AG10803 (cell line): ENCODE results near the gene SH2D3C.
A peak's percentile ranks its signal among the peaks of the same experiment; 100 is the strongest.

ENCODE experiments used
- DNase-seq: peaks from one replicate; pipeline ENCODE4 v3.0.0; 2010; ENCODE audit warnings: low read depth
- H3K4me3 ChIP-seq: 2 replicates; pipeline ENCODE4 v1.5.1; 2011; ENCODE audit warnings: mild to moderate bottlenecking, low read length, control low read depth
- TF ChIP-seq, protein P1 (sequence below): conservative IDR thresholded peaks from 2 replicates; pipeline ENCODE4 v1.5.1; 2011; ENCODE audit warnings: mild to moderate bottlenecking, low read length, control low read depth, inconsistent platforms

The SH2D3C gene

DNA sequence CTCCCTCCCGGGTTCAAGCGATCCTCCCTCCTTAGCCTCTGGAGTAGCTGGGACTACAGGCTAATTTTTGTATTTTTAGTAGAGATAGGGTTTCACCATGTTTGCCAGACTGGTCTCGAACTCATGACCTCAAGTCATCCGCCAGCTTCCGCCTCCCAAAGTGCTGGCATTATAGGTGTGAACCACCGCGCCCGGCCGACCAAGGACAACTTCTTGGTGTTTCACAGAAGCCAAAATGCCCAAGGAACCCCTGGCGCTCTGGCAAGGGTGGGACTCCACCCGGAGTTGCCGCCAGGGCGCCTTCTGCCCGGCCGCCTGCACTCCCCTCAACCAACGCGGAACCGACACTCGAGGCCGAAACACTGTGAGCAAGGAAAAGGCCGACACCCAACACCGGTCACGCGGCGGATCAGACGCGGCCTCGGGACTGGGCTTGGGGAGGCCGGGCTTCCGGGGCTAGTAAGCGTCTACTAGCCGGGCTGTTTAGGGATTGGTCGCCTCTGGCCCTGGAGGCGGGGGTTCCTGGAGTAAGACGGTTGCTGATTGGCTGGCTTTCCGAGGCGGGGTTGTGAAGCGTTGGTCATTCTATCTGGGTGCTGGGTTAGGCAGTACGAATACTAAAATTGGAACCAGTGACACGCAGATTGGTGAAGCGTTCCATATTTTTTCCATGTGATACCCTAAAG lies 79.3 kb downstream of the SH2D3C start:
- peak overlapping the region; percentile 50 for H3K4me3 ChIP-seq
- DNase-seq: peak; percentile 97
- TF ChIP-seq, protein P1, sequence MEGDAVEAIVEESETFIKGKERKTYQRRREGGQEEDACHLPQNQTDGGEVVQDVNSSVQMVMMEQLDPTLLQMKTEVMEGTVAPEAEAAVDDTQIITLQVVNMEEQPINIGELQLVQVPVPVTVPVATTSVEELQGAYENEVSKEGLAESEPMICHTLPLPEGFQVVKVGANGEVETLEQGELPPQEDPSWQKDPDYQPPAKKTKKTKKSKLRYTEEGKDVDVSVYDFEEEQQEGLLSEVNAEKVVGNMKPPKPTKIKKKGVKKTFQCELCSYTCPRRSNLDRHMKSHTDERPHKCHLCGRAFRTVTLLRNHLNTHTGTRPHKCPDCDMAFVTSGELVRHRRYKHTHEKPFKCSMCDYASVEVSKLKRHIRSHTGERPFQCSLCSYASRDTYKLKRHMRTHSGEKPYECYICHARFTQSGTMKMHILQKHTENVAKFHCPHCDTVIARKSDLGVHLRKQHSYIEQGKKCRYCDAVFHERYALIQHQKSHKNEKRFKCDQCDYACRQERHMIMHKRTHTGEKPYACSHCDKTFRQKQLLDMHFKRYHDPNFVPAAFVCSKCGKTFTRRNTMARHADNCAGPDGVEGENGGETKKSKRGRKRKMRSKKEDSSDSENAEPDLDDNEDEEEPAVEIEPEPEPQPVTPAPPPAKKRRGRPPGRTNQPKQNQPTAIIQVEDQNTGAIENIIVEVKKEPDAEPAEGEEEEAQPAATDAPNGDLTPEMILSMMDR: no peak

DNA sequence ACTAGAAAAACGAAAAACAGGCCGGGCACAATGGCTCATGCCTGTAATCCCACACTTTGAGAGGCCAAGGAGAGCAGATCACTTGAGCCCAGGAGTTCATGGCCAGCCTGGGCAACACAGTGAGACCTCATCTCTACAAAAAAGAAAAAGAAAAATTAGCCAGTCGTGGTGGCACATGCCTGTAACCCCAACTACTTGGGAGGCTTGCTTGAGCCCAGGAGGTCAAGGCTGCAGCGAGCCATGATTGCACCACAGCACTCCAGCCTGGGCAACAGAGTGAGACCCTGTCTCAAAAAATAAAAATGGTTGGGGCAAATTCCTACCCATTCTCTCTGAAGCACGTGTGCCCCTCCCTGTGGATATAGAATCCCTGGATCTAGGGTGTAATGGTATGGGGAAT lies 80.1 kb downstream of the SH2D3C start:
- H3K4me3 ChIP-seq: no peak overlapping the region
- DNase-seq: no peak
- TF ChIP-seq, protein P1: no peak

DNA sequence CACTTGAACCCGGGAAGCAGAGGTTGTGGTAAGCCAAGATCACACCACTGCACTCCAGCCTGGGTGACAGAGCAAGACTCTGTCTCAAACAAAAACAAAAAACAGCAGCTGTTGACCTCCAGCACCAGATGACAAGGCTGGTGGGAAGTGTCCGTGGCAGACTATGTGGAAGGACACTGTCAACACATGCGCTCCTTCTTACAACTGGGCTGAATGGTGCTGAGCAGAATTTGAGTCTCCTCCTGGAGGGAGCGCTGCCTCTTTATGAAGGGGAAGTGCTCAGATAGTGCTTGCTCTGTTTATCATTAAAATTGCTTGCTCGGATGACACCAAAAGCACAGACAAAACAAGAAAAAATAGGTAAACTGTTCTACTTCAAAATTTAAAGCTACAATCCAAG lies 80.9 kb downstream of the SH2D3C start:
- TF ChIP-seq, protein P1: no peak
- no peak for DNase-seq
- H3K4me3 ChIP-seq: no peak overlapping the region

DNA sequence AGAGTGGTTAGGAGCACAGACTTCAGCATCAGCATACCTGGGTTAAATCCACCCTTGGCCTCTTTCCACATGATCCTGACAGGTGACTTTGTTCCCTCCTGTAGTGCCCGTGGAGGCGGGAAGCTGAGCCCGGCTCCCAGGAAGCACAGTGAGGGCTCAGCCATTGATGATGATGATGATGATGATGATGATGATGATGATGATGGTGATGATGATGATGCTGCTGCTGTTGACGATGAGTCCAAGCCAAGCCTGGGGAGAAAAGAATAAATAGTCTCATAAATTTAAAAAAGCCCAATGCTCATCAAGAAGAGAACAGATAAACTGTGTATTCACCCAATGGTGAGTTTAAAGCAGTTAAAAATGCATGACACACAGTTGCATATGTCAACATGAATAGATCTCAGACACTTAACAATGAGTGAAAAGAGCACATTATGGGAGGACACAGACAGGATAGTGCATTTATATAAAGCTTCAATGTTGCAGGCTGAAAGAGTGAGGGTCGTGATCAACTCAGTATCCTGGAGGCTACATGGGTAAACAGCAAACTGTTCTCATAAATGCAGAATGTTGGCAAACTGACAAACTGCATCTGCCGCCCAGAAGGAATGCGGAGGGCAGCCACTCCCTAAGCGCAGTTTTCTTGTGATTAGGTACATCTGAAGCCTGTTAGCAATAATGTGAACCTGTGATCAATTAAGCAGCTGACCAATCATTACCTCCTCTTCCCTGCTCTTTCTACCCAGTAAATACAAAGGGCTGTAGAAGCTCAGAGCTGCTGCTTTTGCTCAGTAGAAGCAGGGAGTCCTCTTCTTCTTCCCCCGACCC lies 83.4 kb downstream of the SH2D3C start:
- H3K4me3 ChIP-seq: no peak overlapping the region
- DNase-seq: peak; percentile 80

DNA sequence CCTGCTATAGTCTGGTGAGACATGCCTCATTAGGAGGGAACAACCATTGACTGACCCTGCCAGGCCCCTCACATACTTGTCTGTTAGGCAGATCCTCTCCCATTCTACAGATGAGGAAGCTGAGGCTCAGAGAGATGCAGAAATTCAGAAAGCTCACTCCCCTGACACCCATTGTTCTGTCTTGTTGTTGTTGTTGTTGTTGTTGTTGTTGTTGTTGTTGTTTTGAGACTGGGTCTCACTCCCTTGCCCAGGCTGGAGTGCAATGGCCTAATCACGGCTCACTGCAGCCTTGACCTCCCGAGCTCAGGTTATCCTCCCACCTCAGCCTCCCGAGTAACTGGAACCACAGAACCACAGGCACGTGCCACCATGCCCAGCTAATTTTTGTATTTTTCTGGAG lies 84.8 kb downstream of the SH2D3C start:
- TF ChIP-seq, protein P1: no peak
- H3K4me3 ChIP-seq: no peak overlapping the region
- no peak for DNase-seq

More for the DNA sequence above, 83.4 kb downstream of the SH2D3C start:
- TF ChIP-seq, protein P1: no peak

DNA sequence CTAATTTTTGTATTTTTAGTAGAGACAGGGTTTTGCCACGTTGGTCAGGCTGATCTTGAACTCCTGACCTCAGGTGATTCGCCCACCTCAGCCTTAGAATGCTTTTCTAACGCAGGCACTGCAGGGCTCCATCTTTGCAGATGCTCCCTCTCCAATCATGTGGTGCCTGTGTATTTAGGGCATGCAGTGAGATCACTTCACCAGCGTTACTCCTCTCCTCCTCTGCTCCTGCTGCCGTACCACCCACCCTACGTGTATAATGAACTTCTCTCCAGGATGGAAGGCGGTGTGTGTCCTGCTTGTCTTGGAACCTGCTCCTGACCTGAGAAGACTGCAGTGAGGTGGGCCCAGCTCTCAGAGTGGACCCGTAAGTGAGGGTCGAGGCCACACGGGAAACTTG lies 85.3 kb downstream of the SH2D3C start:
- DNase-seq: no peak
- TF ChIP-seq, protein P1: no peak
- no peak overlapping the region for H3K4me3 ChIP-seq

DNA sequence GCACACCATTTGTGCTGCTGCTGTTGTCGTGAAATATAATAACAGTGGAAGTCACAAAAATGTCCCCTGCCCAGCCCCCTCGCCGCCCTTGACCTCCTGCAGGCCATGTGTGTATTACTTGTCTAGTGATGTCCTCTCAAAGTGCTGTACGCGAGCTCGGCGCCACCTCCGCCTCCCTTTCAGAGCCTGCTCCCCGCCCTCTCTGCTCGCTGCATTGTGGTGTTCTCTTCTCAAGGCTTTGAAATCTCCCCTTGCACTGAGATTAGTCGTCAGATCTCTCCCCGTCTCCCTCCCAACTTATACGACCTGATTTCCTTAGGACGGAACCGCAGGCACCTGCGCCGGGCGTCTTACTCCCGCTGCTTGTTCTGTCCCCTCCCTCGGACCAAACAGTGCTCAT lies 86.4 kb downstream of the SH2D3C start:
- no peak overlapping the region for H3K4me3 ChIP-seq
- TF ChIP-seq, protein P1: no peak
- no peak for DNase-seq
